GM12872 (cell line): ENCODE measurements around the gene CREM.

Source experiments
- TF ChIP-seq, protein P1 (sequence below): IDR thresholded peaks from 3 replicates; pipeline ENCODE4 v1.5.1; 2011; ENCODE audit warnings: low read depth, mild to moderate bottlenecking, low read length, moderate library complexity; ENCODE audit not compliant: insufficient read depth

Gene CREM

GRCh38 chr10:35091994-35092790 is 34.5 kb upstream of the CREM start:
- TF ChIP-seq, protein P1, sequence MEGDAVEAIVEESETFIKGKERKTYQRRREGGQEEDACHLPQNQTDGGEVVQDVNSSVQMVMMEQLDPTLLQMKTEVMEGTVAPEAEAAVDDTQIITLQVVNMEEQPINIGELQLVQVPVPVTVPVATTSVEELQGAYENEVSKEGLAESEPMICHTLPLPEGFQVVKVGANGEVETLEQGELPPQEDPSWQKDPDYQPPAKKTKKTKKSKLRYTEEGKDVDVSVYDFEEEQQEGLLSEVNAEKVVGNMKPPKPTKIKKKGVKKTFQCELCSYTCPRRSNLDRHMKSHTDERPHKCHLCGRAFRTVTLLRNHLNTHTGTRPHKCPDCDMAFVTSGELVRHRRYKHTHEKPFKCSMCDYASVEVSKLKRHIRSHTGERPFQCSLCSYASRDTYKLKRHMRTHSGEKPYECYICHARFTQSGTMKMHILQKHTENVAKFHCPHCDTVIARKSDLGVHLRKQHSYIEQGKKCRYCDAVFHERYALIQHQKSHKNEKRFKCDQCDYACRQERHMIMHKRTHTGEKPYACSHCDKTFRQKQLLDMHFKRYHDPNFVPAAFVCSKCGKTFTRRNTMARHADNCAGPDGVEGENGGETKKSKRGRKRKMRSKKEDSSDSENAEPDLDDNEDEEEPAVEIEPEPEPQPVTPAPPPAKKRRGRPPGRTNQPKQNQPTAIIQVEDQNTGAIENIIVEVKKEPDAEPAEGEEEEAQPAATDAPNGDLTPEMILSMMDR: no peak

DNA sequence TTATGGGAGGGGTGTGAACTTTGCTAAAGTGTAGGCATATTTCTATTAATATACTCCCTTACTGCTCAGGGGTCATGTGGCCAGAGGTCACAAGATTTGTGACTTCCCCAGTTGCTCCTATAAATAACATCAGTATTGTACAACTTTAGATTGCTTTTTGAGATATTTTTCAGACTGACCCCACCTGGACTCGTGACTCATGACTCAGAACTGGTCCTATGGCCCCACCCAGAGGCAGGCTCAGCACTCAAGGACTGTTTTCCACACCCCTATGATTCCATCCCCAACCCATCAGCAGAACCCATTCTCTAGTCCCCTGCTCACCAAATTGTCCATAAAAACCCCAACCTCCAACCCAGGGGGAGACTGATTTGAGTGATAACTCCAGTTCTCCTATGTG is 33.8 kb upstream of the CREM start:
- TF ChIP-seq, protein P1: no peak

GRCh38 chr10:35096312-35096711 is 30.3 kb upstream of the CREM start:
- TF ChIP-seq, protein P1: no peak

DNA sequence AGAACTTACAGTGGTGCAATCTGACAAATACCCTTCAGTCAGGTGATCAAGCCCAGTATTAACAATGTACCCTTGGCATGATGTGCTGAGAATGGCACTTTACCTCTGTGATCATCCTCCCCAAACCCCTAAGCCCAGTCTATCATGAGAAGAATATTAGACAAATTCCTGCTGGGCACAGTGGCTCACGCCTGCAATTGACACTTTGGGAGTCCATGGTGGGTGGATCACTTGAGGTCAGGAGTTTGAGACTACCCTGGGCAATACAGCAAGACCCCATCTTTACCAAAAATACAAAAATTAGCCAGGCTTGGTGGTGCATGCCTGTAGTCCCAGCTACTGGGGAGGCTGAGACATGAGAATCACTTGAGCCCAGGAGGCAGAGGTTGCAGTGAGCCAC is 29.1 kb upstream of the CREM start:
- TF ChIP-seq, protein P1: no peak

- TF ChIP-seq, protein P1: no peak
Measured at GRCh38 chr10:35103882-35104281, 22.8 kb upstream of the CREM start.

DNA sequence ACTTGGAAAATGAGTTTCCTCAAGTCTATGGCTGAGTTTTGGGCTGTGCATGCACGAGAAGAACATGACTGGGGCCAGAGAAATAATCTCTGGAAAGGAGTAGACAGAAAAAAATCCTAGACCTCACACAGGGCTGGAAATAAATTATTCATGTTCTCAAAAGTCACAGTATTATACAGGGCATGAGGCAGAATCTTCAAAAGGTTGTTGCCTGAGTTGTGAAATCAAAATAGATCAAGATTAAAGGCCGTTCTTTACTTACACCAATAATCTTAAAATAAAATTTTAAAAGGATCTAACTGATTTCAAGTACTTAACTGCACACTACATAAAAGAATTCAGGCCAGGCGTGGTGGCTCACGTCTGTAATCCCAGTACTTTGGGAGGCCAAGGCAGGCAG is 14.1 kb upstream of the CREM start:
- TF ChIP-seq, protein P1: no peak

DNA sequence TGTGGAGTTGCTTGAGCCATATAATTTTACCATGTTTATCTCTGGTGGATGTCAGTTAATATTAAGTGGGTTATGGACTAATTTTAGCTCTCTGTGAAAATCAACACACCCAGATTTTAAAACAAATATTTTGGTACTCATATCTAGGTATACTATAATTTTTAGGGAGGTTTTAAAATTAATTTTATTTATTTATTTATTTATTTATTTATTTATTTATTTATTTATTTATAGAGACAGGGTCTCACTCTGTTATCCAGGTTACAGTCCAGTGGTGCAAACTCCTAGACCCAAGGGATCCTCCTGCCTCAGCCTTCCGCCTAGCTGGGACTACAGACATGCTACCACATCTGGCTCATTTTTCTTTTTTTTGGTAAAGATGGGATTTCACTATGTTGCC is 7.3 kb upstream of the CREM start:
- TF ChIP-seq, protein P1: no peak
